MV-4-11 (cell line): ENCODE measurements around the gene C19orf33.

Source experiments
- DNase-seq: peaks from one replicate; lab custom pipeline; 2025; lab: John Stamatoyannopoulos, UW

Gene C19orf33

DNA sequence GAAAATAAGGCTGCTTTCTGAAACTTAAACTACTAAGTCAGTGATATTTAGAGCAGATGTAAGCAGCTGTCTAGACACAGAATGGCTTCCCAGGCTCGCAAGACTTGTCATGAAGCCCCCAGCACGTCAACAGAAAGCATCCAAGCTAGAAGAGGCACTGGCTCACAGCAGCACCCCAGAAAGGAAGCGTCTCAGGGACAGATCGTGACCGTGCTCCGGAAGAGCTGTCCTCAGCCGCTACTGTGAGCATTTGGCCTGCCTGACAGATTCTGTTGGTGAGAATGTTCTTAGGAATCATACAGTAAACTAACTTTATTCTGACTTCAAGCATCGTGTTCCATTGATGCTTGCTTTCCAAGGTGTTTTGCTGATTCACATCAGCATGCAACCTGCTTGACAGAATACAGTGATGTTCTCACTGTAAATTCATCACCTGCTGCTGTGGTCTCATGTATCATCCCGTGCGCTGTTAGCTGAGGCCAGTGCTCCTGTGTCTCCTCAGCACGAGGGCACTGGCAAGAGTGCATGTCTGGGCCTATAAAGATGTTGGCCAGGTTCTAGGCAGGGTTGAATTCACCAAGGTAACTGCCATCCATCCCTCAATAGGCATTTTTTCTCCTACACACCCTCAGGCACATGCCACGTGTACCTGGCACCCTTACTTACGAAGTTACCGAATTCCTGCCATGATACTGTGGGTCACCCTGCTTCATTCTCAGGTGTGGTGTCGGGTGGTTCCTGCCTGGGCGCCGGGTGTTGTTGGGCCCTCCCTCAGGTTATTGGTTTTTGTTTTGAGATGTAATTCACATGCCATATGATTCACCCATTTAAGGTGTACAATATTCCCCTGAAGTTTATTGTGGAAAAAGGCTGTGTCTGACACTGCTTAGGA lies 23.8 kb upstream of the C19orf33 start:
- DNase-seq = no peak

DNA sequence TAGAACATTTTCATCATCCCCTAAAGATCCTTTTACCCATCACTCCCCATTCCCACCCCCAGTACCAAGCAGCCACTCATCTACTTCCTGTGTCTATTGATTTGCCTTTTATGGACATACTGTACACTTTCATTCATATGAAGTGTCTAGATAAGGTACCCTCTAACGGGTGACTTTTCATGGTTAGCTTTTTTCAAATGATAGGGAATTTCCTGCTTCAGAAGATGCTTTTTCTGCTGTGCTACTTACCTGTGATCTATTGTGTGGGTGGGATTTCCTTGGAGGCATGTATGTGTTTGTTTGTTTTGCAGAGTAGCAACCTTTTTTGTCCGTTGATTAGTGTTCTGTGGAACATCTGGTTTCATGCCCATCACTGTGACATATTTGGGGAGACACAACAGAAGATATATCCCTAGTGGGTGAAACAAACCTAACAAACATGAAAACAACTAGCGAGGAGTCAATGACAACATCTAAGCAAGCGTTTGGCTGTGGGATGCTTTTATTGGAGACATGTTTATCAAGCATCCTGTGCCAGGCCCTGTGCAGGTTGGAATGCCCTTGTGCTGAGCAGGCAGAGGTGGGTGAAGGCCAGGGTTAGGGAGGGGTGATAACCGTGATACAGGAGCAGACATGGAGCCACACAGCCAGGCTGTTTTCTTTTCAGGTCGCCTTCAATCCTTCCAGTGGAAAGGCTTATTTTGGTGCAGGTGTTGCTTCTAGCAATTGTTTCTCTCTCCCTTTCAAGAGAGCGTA lies 22.1 kb upstream of the C19orf33 start:
- DNase-seq = no peak

DNA sequence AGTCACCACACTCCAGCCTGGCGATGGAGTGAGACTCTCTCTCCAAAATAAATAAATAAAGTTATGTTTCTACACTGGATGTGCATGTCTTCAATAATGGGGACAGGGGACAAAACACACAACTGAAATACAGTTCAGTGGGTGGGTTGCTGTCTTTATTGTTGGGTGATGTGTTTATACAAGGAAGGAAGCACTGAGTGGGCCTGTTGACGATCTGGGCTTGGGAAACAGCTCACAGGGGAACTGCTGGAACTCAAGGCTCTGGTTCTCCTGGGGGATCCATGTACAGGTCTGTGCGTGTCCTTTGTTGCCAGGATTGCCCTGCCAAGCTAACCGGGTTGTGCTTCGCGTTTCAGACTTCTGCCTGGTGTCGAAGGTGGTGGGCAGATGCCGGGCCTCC lies 20.8 kb upstream of the C19orf33 start:
- DNase-seq = no peak

DNA sequence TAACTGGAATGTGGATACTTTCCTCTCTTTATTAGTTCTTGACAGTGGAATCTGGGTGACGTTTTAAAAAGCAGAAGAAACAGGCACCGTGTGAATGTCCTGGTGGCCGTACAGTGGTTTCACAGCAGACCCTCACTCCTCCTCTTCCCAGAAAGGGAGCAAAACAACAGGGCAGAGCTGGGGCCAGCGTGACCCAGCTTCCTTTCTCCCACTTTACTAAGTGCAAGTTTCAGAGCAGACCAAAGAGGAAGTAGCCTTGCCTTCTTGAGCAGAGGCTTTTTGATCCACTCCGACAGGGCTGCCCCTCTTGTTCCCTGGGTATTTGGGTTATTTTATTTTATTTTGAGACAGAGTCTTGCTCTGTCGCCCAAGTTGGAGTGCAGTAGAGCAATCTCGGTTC lies 19.6 kb upstream of the C19orf33 start:
- peak; percentile 89 for DNase-seq

DNA sequence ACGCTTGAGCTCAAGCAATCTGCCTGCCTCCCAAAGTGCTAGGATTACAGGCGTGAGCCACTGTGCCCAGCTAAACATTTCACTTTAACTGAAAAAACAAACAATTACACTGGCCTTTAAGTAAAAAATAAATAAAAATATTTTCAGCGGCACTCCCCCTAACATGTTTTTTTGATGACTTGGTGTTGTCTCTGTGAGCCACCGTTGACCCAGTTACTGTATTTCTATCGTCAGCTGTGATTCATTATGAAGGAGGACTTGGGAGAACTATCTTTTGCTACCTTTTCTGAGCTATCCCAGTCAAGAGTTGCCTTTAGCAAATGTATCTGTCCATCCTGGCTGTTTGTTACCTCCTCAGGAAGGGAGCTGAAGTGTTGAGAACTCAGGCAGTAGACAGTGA lies 18.5 kb upstream of the C19orf33 start:
- no peak for DNase-seq

DNA sequence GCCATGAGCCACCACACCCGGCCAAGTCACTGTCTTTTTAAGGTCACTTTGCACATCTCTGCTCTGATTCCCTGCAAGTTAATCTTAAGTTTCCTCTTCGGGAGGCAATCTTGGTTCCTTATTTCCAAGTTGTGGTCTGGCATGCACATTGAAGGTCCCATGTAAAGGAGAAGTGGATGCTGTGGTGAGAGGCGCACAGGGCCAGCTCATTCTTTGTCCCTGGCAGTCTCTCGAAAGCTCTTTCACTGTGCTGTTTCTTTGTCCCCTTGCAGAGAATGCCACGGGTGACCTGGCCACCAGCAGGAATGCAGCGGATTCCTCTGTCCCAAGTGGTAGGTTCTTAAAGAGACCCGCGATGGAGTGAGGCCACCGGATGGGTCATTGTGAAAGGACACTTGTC lies 16.4 kb upstream of the C19orf33 start:
- peak; percentile 99 for DNase-seq

DNA sequence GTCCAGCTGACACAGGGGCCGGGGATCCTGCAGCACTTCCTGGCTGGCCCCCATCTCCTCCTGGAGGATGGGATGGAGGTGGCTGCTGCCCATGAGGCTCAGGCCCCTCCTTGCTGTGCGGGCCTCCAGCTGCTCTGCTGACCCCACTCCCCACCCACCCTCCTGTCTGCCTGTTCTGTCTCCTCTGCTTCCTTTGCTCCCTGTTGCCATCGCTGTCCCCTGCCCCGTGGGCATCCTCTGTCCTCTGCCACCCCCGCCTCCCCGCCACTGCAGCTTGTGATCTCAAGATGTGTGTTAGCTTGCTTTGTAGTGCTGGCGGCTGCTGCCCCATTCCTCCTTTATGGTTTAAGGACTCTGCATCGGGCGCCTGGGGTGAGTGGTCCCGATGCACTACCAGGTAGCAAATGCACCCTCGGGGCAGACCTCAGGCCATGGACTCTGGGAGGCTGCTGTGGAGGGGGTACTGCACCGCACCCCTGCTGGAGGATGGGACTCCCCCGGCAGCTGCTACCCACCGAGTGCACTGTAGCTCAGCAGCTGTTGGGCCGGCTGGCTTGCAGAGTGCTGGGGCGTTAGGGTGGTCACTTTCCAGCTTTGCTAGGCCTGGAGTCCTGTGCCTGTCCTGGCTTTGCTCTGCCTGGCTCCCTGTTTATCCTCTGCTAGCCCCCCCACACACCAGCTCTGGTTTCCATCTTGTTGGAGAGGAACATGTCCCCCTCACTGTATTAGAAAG lies 15.8 kb upstream of the C19orf33 start:
- DNase-seq = no peak

DNA sequence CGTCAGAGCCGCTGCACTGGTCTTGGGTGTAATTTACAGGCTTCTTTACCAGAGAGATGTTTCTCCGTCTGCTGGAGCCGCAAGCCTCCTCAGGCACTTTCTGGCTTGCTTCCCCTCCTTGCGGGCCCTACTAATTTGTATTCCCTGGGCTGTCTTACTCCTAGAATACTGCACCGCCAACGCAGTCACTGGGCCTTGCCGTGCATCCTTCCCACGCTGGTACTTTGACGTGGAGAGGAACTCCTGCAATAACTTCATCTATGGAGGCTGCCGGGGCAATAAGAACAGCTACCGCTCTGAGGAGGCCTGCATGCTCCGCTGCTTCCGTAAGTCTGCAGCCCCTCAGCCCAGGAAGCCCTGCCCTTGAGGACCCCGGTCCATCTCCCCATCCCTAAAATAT lies 14.1 kb upstream of the C19orf33 start:
- DNase-seq = no peak

DNA sequence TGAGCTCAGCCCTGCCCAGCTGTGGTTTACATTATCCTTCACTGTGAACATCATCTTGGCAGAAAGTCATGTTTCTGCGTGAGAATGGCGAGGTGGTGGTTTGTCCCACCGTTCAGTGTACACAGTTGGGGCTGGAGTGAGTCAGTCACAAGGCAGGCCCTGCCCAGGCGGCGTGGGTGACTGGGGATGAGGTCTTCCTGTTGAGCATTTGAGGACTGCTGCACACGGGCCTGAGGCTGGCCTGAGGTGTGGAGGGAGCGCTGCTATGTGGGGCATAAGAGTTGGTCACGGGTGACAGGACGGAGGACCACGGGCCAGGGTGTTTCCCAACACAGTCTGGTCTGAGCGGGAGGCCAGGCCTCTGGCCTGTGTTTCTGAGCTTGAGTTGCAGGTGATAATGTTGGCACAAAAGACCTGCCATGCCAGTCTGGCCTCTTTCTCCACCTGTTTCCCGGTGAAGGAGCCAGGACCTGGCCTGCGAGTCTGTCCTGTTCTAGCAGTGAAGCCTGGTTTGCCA lies 13.4 kb upstream of the C19orf33 start:
- peak; percentile 91 for DNase-seq

DNA sequence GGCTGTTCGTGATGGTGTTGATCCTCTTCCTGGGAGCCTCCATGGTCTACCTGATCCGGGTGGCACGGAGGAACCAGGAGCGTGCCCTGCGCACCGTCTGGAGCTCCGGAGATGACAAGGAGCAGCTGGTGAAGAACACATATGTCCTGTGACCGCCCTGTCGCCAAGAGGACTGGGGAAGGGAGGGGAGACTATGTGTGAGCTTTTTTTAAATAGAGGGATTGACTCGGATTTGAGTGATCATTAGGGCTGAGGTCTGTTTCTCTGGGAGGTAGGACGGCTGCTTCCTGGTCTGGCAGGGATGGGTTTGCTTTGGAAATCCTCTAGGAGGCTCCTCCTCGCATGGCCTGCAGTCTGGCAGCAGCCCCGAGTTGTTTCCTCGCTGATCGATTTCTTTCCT lies 12.2 kb upstream of the C19orf33 start:
- no peak for DNase-seq

DNA sequence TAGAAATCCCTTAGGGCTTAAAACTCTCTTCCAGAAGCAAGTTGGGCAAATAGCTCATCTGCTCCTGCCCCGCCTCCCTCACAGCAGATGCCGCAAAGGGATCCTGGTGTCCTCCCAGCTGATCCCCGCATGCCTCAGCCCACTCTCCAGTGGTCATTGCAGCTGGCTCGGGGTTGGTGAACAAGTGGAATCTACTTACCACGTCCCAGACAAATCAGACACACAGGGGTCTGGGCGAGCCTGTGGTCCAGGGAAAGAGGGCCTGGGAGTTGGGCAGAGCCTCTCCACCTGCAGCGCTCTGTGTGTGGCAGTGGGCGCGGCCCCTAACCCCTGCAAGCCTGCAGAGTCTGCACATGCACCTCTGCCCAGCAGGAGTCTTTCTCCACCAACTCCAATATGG lies 10.8 kb upstream of the C19orf33 start:
- DNase-seq = no peak

DNA sequence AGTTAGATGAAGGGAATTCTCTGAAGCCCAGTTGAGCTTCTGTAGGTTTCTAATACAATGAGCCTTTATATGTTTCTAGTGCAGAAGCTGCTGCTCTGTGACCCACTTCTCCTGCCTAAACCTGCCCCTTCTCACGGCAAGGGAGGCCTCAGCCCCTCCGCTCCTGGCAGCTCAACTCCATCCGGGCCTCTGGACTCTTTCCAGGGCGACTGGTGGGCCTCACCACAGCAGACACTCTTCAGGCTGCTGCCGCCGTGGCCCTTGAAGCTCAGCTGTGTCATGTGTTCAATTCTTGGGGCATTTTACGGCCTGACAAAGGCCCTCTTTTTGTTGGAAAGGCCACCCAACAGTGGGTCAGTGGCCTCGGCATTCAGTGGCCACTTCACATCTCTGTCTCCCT lies 10.0 kb upstream of the C19orf33 start:
- DNase-seq = no peak

DNA sequence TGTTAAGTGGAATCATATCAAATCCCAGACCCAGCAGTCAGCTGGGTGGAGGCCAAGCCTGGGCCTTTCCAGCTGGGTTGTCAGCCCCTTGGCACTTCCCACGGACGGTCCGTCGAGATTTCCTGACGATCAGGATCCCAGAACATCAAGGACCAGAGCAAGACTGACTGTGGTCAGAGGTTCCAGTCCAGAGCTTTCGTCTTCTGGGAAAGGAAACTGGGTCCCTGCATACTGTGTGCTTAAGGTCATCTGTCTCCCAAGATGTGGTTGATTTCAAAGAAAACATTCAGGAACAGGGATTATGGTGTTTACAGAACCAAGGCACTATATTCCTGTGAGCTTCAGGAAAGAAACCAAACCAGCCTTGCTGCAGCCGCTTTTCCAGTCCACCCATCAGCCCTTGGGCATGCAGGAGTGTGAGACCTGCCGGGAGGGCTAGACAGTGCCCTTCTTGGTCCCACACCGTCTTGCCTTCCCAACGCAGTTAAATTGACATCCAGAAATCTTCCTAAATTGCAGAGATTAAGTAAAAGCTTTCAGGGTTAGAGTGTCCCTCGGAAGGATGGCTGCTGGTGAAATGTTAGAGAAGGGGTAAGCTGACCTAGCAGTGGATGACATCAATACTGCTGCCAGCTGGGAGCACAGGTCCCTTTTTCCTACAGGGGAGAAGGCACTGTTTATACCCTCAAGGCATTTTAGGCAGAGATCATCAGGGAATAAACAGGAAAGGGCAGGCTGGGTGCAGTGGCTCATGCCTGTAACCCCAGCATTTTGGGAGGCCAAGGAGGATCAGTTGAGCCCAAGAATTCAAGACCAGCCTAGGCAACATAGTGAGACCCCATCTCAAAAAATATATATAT lies 5.0 kb upstream of the C19orf33 start:
- no peak for DNase-seq

DNA sequence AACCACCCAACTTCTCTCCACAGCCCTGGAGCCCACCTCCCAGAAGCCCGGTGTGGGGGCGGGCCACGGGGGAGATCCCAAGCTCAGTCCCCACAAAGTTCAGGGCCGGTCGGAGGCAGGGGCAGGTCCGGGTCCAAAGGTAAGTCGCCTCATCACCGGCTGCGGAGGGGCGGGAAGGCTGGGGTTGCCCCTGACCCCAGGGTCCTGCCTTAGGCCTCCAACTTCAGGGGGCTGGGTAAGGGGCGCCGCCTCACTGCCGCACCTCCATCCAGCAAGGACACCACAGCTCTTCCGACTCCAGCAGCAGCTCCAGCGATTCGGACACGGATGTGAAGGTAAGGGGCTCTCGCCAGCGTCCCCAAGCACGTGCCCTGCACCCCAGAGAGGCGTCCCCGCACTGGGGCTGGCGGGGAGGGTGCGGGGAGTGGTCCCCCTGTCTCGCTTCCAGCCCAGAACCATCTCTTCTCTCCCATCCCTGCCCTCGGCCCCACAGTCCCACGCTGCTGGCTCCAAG lies 358 bp downstream of the C19orf33 start:
- DNase-seq = no peak

DNA sequence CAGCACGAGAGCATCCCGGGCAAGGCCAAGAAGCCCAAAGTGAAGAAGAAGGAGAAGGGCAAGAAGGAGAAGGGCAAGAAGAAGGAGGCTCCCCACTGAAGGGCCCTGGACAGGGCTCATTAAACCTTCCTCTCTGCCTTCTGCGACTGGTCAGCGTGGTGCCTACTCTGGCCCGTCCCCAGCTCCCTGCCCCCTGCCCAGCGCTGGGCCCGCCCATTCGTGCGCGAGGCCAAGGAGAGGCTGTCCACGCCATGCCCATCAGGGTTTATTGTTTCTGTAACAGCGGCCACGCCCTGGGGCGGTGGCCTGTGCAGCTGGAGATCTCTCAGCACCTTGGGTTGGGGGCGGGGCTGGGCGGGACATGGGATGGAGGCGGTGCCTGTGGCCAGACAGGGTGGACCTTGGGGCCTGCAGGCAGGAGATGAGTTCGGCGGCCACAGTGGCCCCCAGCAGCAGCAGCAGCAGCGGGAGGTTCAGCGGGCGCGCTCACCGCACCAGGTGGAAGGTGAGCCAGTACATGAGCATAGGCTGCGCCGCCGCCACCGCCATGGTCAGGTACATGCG lies 897 bp downstream of the C19orf33 start:
- DNase-seq = no peak

DNA sequence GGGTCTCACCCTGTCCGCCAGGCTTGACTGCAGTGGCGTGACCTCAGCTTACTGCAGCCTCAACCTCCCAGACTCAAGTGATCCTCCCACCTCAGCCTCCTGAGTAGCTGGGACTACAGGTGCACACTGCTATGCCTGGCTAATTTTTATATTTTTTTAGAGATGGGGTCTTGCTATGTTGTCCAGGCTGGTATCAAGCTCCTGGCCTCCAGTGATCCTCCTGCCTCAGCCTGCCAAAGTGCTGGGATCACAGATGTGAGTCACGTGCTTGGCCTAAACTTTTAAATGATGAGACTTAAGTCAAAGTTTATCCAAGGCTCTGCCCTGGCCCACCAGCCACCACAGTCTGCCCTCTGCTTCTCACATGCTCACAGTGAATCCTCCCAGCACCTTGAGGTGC lies 2.2 kb downstream of the C19orf33 start:
- DNase-seq = no peak

DNA sequence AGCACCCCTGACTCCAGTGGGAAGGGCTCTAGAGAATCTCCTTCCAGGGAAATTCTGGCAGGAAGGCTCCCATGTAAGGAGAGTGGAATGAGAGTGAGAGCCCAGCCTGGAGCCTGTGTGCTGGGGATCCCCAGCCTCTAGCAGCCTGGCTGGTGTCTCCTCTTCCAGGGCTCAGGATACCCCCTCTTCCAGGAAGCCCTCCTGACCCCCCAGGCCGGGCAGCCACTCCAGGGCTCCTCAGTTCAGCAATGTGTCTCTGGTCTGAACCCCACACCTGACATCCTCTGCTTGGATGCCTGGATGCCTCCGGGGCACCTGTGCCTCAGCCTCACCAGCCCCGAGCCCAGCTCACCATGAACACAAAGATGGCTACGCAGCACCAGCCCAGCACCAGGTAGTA lies 3.0 kb downstream of the C19orf33 start:
- no peak for DNase-seq

DNA sequence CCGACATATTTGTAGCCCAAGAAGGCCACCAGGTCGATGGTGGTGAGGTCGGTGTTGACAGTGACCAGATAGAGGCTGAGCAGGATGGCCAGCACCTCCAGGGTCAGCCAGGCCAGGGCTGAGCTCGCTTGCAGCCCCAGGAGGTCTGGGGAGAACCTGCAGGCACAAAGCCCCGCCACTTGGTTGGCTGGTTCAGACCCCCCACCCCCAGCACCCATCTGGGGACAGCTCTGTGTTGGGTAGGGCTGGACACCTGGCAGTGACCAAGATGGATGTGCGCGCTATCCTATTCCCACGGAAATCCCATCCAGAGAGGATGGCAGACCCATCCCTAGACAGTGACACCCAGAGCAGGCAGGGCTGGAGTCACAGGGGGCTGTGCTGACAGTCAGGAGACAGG lies 3.5 kb downstream of the C19orf33 start:
- no peak for DNase-seq

DNA sequence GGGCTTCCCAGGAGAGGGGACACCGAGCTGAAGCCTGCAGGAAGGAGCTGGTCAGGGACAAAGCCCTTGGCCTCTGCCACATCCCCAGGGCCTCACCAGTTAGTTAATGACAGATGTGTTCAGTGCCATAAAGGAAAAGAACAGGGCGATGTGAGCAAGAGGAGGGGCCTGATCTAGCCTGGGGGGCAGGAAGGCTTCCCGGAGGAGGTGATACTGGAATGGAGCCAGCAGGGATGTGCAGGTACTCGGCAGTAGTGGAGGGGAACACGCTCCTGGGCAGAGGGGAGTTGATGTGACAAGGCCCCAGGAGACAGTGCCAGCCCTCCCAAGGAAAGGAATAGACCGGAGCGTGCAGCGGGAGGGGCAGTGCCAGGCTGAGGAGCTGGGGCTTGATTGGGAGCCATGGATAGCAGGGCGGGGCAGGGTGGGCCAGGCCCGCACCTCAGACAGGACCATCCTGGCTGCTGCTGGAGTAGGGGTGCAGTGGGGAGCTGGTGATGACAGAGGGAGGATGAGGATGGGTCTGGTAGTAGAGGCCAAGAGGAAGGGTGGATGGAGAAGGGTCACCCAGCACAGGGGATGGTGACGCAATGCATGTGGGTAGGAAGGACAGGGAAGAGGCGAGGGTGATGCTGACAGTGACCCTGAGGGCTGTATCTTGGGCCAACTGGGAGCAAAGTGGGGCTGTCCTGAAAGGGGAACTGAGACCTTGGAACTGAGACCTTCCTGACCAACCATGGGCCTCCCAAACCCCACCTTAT lies 4.1 kb downstream of the C19orf33 start:
- peak; percentile 79 for DNase-seq

DNA sequence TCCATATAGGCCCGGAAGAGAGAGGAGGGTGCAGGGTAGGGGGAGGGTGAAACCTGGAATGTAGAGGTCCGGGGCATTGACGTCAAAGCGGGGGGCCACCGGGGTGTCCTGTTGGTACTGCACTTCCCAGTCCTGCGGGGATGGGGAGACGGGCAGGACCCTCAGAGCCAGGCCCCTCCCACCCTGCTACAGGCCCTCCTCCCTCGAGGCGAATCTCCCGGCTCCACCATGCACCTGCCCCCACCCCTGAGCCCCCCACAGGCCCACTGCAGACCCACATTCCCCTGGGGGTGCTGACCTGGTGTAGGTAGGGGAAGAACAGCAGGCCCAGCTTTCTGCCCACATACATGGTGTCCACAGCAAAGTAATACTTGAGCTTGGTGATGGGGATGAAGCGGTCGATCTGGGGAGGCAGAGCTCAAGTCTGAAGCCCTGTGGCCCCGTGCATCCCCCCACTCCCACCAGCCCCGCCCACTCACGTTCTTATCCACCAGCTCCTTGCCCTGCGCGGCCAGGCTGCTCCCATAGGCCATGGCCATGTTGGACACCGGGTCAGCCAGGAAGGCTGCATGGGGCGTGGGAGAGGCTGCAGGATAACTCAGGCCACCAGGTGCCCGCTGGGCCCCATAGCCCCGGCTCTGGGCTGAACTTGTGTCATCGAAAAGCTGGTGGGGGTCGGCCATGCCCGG lies 5.0 kb downstream of the C19orf33 start:
- no peak for DNase-seq
